PFSK-1 (cell line): ENCODE results near the gene SLC13A2.

Source experiments
- FOXP2 ChIP-seq: optimal IDR thresholded peaks from 2 replicates; pipeline ENCODE3; 2011; ENCODE audit warnings: borderline replicate concordance, control low read depth, inconsistent platforms; ENCODE audit not compliant: insufficient read depth; ENCODE audit errors: extremely low read length, extremely low read depth
- POLR2AphosphoS5 ChIP-seq: IDR thresholded peaks from 2 replicates; pipeline ENCODE4 v1.6.1; 2012; ENCODE audit warnings: low read depth, mild to moderate bottlenecking, control low read depth, low read length, moderate library complexity
- SIN3A ChIP-seq: IDR thresholded peaks from 2 replicates; pipeline ENCODE4 v1.6.1; 2012; ENCODE audit warnings: mild to moderate bottlenecking, low read length, moderate library complexity, borderline replicate concordance; ENCODE audit not compliant: insufficient read depth
- TAF1 ChIP-seq: IDR thresholded peaks from 2 replicates; pipeline ENCODE4 v1.6.1; 2012; ENCODE audit warnings: low read length, control low read depth, borderline replicate concordance; ENCODE audit not compliant: insufficient read depth
- TF ChIP-seq, protein P1 (sequence below), 2 experiments: IDR thresholded peaks; 2 replicates each; pipeline versions ENCODE4 v1.6.1 to v1.8.0; 2011 to 2012; ENCODE audit warnings: low read depth in 2 of 2, low read length in 2 of 2, control low read depth in 1 of 2, inconsistent platforms in 1 of 2, mild to moderate bottlenecking in 1 of 2, moderate library complexity in 1 of 2; ENCODE audit not compliant: insufficient read depth in 1 of 2

SLC13A2 gene

DNA sequence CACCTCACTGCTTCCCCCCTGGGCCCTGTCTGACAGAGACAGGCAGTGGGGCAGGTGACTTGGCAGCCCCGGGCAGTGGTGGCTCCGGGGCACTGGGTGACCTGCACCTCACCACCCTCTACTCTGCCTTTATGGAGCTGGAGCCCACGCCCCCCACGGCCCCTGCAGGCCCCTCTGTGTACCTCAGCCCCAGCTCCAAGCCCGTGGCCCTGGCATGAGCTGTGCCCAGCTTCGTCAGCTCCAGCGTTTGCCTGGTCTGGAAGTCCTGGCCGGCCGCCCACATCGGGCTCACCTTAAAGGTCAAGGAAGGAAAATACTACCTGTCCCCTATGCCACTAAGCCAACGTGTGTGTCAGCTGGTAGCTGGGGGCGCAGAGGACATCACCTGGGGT is 63.8 kb downstream of the SLC13A2 start:
- no peak for TF ChIP-seq SIN3A

DNA sequence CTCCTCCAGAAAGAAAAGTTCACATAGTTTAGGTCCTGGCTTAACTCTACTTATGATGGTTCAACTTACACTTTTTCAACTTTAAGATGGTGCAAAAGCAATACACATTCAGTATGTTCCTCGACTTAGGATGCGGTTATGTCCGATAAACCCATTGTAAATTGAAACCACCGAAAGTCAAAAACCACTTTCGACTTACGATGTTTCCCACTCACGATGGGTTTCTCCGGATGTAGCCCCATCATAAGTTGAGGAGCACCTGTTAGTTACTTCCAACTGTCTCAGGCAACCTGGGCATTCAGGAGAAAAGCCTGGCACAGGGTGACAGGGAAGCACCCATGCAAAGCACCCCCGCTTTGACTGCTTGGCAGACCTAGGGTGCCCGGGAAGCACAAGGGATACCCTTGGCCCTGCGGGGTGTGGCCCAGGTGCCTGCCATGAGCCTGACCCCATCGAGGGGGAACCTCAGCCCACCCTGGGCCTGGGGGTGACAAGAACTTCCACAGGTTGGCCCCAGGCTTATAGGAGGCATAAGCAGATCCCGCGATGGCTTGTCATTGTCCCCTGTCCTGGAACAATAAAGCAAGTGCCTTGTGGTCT is 65.0 kb downstream of the SLC13A2 start:
- TF ChIP-seq POLR2AphosphoS5: no peak
- TF ChIP-seq, protein P1, sequence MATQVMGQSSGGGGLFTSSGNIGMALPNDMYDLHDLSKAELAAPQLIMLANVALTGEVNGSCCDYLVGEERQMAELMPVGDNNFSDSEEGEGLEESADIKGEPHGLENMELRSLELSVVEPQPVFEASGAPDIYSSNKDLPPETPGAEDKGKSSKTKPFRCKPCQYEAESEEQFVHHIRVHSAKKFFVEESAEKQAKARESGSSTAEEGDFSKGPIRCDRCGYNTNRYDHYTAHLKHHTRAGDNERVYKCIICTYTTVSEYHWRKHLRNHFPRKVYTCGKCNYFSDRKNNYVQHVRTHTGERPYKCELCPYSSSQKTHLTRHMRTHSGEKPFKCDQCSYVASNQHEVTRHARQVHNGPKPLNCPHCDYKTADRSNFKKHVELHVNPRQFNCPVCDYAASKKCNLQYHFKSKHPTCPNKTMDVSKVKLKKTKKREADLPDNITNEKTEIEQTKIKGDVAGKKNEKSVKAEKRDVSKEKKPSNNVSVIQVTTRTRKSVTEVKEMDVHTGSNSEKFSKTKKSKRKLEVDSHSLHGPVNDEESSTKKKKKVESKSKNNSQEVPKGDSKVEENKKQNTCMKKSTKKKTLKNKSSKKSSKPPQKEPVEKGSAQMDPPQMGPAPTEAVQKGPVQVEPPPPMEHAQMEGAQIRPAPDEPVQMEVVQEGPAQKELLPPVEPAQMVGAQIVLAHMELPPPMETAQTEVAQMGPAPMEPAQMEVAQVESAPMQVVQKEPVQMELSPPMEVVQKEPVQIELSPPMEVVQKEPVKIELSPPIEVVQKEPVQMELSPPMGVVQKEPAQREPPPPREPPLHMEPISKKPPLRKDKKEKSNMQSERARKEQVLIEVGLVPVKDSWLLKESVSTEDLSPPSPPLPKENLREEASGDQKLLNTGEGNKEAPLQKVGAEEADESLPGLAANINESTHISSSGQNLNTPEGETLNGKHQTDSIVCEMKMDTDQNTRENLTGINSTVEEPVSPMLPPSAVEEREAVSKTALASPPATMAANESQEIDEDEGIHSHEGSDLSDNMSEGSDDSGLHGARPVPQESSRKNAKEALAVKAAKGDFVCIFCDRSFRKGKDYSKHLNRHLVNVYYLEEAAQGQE (IDR thresholded peaks at IDR 0.05; ENCODE audit: insufficient read depth in 1 of 2, low read depth in 2 of 2, low read length in 2 of 2): no peak
- no peak for TF ChIP-seq SIN3A
- no peak for TF ChIP-seq TAF1
- no peak for TF ChIP-seq FOXP2

DNA sequence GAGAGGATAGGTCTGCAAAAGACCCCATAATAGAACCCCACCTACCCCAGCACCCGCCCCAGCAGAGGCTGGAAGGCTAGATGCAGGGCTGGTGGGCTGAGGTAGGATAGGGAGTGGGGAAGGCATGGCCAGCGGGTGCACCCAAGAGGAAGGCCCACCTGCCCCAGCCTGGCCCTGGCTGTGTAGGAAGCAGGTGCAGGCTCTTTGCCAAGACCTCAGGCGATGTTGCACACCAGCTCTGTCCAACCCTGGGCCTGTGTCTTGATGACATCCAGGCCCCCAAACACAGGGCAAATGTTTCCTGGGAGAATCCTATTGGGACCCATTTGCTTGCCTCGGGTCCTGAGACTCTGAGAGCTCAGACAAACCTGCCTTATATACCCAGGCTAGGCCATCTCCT is 66.8 kb downstream of the SLC13A2 start:
- TF ChIP-seq FOXP2: no peak
- no peak for TF ChIP-seq SIN3A
- no peak for TF ChIP-seq TAF1
- TF ChIP-seq, protein P1 (IDR thresholded peaks at IDR 0.05; ENCODE audit: insufficient read depth in 1 of 2, low read depth in 2 of 2, low read length in 2 of 2): no peak
- TF ChIP-seq POLR2AphosphoS5: no peak

DNA sequence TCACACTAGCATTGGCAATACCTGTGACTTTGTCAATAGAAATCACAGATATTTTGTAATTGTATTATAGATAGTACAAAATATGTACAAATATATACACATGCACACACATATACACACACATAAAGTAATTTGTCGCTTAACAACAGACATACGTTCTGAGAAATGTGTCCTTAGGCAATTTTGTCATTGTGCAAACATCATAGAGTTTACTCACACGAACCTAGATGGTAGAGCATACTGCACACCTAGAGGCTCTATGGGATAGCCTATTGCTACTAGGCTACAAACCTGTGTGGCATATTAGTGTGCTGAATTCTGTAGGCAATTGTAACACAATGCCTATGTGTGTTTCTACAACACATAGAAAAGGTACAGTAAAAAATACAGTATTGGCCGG is 68.0 kb downstream of the SLC13A2 start:
- TF ChIP-seq TAF1 (no peak), SIN3A (no peak), FOXP2 (no peak)

DNA sequence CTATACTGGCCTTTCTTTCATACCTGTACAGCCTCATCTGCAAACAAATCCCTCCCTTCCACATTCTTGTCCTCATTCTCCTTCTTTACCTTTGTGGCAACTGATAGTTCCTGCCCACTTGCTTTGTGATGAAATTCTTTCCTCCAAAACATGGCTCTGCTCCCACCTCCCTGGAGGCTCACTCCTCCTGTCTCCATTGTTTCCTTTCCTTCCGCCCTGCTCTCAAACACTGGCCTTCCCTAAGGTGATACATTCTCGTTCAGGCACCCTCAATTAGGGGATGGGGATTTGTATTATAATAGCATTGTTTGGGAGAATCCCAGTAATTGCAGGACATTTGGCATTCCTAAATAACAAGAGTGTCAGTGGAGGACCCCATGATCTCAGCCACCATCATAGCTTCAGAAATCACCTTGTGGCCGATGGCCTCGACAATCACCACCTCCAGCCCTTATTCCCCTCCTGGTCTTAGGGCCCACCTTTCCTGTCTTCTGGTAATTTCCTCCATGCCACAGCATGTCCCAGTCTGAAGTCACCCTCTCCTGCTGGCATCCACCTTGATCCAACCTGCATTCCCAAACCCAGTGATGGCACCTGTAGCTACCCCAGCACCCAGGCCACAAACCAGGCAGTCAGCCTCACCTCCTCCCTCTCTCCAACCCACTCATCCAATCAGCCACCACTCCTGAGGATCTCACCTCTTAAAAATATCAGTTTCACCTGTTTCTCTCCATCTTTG is 71.1 kb downstream of the SLC13A2 start:
- TF ChIP-seq TAF1 (no peak), POLR2AphosphoS5 (no peak), SIN3A (no peak), FOXP2 (no peak)
- TF ChIP-seq, protein P1 (IDR thresholded peaks at IDR 0.05; ENCODE audit: insufficient read depth in 1 of 2, low read depth in 2 of 2, low read length in 2 of 2): no peak

DNA sequence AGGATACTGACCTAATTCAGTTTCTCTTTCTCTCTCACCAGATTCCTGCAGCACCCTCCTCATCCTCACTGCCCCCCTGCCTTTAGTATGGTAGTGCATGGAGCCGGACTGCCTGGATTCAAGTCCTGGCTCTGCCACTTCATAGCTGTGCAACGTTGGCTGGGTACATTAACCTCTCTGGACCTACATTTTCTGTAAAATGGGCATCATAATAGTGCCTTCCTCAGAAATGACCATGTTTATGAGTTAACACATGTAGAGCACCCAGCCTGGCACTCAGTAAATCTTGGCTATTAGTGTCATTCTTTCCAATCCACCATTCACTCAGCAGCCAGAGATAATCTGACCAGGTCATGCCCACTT is 71.7 kb downstream of the SLC13A2 start:
- TF ChIP-seq, protein P1 (IDR thresholded peaks at IDR 0.05; ENCODE audit: insufficient read depth in 1 of 2, low read depth in 2 of 2, low read length in 2 of 2): no peak
- TF ChIP-seq POLR2AphosphoS5: no peak
- TF ChIP-seq SIN3A: no peak
- no peak for TF ChIP-seq FOXP2
- no peak for TF ChIP-seq TAF1
